K562 (cell line): ENCODE results near the gene ZNF474. TPM values are rescaled to one million over a fixed set of nuclear protein-coding genes. Genes with fewer than 3 reads are reported as not detected.

Source experiments
- ATF1 ChIP-seq, 2 experiments: fragments of 450-650 bp in 1 of 2; IDR thresholded peaks; 2 replicates each; pipeline ENCODE4 v1.6.1; 2016; ENCODE audit warnings: missing compliant biosample characterization in 1 of 2, missing genetic modification characterization in 1 of 2
- BRD4 ChIP-seq: fragments of 200-600 bp; sonication (generic); IDR thresholded peaks from 2 replicates; pipeline ENCODE4 v1.6.1; 2017; ENCODE audit warnings: inconsistent platforms
- CCNT2 ChIP-seq: IDR thresholded peaks from 2 replicates; pipeline ENCODE4 v1.6.1; 2011; ENCODE audit warnings: borderline replicate concordance, low read depth, mild to moderate bottlenecking, moderate library complexity, mixed read lengths, low read length; ENCODE audit not compliant: insufficient read length; ENCODE audit errors: extremely low read depth
- CSDE1 ChIP-seq, 2 experiments: fragments of 450-650 bp; IDR thresholded peaks; 2 replicates each; pipeline ENCODE4 v1.6.1; 2016; ENCODE audit warnings: mild to moderate bottlenecking in 1 of 2
- HOXB6 ChIP-seq: fragments of 250-450 bp; sonication (Bioruptor Pico); IDR thresholded peaks from 2 replicates; pipeline ENCODE4 v1.5.1; 2022; ENCODE audit warnings: mild to moderate bottlenecking, borderline replicate concordance
- JUND ChIP-seq, 2 experiments: IDR thresholded peaks; 2 replicates in 1 of 2; 3 replicates in 1 of 2; pipeline ENCODE4 v1.6.1; 2011; ENCODE audit warnings: borderline replicate concordance in 2 of 2, low read depth in 2 of 2, low read length in 2 of 2, improper control_type of control experiment in 1 of 2, missing biosample characterization in 1 of 2, missing genetic modification characterization in 1 of 2, missing genetic modification reagents in 1 of 2
- NBN ChIP-seq: fragments of 450-650 bp; IDR thresholded peaks from 2 replicates; pipeline ENCODE4 v1.6.1; 2016; ENCODE audit warnings: low read depth, mild to moderate bottlenecking
- NCOA6 ChIP-seq: fragments of 450-650 bp; IDR thresholded peaks from 2 replicates; pipeline ENCODE4 v1.6.1; 2017; ENCODE audit warnings: mild to moderate bottlenecking
- NCOR1 ChIP-seq: fragments of 450-650 bp; IDR thresholded peaks from 2 replicates; pipeline ENCODE4 v1.6.1; 2016; ENCODE audit warnings: mild to moderate bottlenecking, moderate library complexity
- SP1 ChIP-seq: sonication (generic); formaldehyde crosslinking; IDR thresholded peaks from 2 replicates; pipeline ENCODE4 v1.8.1; 2022; ENCODE audit warnings: mild to moderate bottlenecking, missing genetic modification reagents
- ZNF174 ChIP-seq: fragments of 250-450 bp; sonication (Bioruptor Pico); IDR thresholded peaks from 2 replicates; pipeline ENCODE4 v1.4.0; 2020; ENCODE audit warnings: mild to moderate bottlenecking
- ZNF217 ChIP-seq: sonication (generic); formaldehyde crosslinking; IDR thresholded peaks from 2 replicates; pipeline ENCODE4 v1.8.0; 2022; ENCODE audit warnings: mild to moderate bottlenecking, missing genetic modification reagents
- ZNF431 ChIP-seq: sonication (generic); formaldehyde crosslinking; IDR thresholded peaks from 2 replicates; pipeline ENCODE4 v1.8.0; 2022; ENCODE audit warnings: mild to moderate bottlenecking, missing genetic modification reagents
- ZNF551 ChIP-seq: fragments of 250-450 bp; sonication (Bioruptor Pico); IDR thresholded peaks from 2 replicates; pipeline ENCODE4 v1.5.0; 2021; ENCODE audit warnings: mild to moderate bottlenecking, moderate library complexity
- ZNF699 ChIP-seq: fragments of 250-450 bp; sonication (Bioruptor Pico); IDR thresholded peaks from 2 replicates; pipeline ENCODE4 v1.8.0; 2021; ENCODE audit warnings: mild to moderate bottlenecking, moderate library complexity; ENCODE audit not compliant: insufficient replicate concordance
- ZNF780A ChIP-seq: fragments of 250-450 bp; sonication (Bioruptor Pico); IDR thresholded peaks from 2 replicates; pipeline ENCODE4 v1.5.0; 2021; ENCODE audit warnings: mild to moderate bottlenecking
- polyA plus RNA-seq, 8 experiments: library from polyadenylated mRNA; depleted of rRNA in 4 of 8; stranded (reverse) in 5 of 8; unstranded in 3 of 8; fragments of >200 nt; fragmentation: Nextera tagmentation in 2 of 8; fragmentation: Illumina TruSeq in 1 of 8; extraction: Ambion mirVana in 2 of 8; extraction: Trizol in 1 of 8; gene quantifications; 2 replicates each; pipeline versions ENCODE4 v1.2.1 to v1.2.3, GENCODE V29; 2011 to 2014; ENCODE audit warnings: inconsistent platforms in 1 of 8, missing spikeins in 1 of 8
- total RNA-seq, 7 experiments: library from RNA; depleted of rRNA in 6 of 7; stranded (reverse); fragments of >200 nt in 6 of 7; fragmentation: Illumina TruSeq in 2 of 7; extraction: Trizol in 2 of 7; gene quantifications; 2 replicates each; pipeline versions ENCODE4 v1.2.1 to v1.2.3, GENCODE V29; 2011 to 2021; ENCODE audit warnings: low replicate concordance in 1 of 7
- TF ChIP-seq, protein P1 (sequence below): sonication (generic); formaldehyde crosslinking; IDR thresholded peaks from 2 replicates; pipeline ENCODE4 v1.8.0; 2022; ENCODE audit warnings: missing genetic modification reagents, mild to moderate bottlenecking, moderate library complexity, borderline replicate concordance
- TF ChIP-seq, protein P2 (sequence below), 2 experiments: fragments of 450-650 bp; IDR thresholded peaks; 2 replicates each; pipeline ENCODE4 v1.6.1; 2018; ENCODE audit warnings: mild to moderate bottlenecking in 2 of 2, low read depth in 1 of 2; ENCODE audit not compliant: partially characterized antibody in 2 of 2
- TF ChIP-seq, protein P3 (sequence below): fragments of 250-450 bp; sonication (Bioruptor Pico); IDR thresholded peaks from 2 replicates; pipeline ENCODE4 v1.8.0; 2022; ENCODE audit warnings: moderate library complexity, mild to moderate bottlenecking, inconsistent platforms

The ZNF474 gene
- total and polyA plus RNA-seq, 9 of the 15 experiments (the other 6 are each of a cell fraction or from before 2014, with no cell fraction given), result 0.16 to 0.62 (median 0.39) TPM

DNA sequence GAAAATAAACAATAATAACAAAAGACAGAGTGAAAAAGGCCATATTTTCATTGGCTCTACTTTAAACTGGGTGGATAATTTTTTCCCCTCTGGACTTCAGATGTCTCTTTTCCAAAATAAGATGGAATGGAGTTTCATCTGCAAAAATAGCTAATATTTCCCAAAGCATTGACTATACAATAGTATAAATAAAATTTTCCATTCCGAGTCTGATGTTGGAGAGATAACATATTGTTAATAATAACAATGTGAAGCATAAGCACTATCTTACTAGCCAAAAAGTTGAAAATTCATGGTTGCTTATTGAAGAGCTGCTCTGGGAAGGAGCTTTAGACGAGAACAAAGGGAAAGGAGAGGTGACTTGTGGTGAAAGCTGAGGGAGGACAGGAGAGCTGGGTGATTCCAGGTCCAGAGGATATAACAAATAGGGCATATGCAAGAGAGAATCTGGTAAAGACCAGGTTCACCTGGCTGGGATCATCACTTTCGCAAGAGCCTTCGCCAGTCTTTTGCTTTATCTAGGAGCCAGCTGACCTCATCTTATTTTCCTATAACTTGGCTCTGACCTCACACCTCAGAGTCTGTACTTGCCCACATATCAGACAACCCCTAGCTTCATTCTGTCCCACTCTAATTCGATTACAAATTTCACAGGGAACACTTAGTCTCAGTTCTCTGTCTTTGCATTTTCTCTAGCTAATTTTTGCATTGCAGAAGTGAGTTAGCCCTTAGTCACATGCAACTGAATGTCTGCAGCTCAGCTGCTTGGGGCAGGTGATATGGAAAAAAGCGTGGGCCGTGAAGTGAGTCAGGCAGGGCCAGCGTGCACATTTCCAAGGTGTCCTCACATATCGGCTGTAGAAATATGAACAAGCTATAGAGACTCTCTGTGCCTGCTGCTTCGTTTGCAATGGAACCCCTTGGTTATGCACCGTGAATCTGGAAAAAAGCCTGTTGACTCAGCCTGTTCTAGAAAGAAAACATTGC, 7.6 kb upstream of the ZNF474 start (continued):
- TF ChIP-seq, protein P1, sequence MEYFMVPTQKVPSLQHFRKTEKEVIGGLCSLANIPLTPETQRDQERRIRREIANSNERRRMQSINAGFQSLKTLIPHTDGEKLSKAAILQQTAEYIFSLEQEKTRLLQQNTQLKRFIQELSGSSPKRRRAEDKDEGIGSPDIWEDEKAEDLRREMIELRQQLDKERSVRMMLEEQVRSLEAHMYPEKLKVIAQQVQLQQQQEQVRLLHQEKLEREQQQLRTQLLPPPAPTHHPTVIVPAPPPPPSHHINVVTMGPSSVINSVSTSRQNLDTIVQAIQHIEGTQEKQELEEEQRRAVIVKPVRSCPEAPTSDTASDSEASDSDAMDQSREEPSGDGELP, result peak; percentile 80
- TF ChIP-seq ZNF217 (CRISPR knock-in tag) (no peak), CCNT2 (peak; percentile 19), ZNF174 (no peak), ZNF699 (CRISPR knock-in tag) (no peak), HOXB6 (no peak), NCOA6 (no peak), CSDE1 (IDR thresholded peaks at IDR 0.05) (no peak), BRD4 (no peak), JUND (IDR thresholded peaks at IDR 0.05; ENCODE audit: borderline replicate concordance, low read depth, low read length) (peak; percentile 75; the same call in 1 of the 2 replicates), JUND (tag; IDR thresholded peaks at IDR 0.05; ENCODE audit: borderline replicate concordance, low read depth, low read length) (peak; percentile 35; the same call in 1 of the 3 replicates), ZNF780A (CRISPR knock-in tag) (no peak), ZNF431 (CRISPR knock-in tag) (no peak), NBN (no peak), ZNF551 (no peak), SP1 (no peak), ATF1 (CRISPR knock-in tag; IDR thresholded peaks at IDR 0.05) (no peak), ATF1 (tag; IDR thresholded peaks at IDR 0.05) (no peak), NCOR1 (peak; percentile 31; the same call in 1 of the 2 replicates)
- TF ChIP-seq, protein P2, sequence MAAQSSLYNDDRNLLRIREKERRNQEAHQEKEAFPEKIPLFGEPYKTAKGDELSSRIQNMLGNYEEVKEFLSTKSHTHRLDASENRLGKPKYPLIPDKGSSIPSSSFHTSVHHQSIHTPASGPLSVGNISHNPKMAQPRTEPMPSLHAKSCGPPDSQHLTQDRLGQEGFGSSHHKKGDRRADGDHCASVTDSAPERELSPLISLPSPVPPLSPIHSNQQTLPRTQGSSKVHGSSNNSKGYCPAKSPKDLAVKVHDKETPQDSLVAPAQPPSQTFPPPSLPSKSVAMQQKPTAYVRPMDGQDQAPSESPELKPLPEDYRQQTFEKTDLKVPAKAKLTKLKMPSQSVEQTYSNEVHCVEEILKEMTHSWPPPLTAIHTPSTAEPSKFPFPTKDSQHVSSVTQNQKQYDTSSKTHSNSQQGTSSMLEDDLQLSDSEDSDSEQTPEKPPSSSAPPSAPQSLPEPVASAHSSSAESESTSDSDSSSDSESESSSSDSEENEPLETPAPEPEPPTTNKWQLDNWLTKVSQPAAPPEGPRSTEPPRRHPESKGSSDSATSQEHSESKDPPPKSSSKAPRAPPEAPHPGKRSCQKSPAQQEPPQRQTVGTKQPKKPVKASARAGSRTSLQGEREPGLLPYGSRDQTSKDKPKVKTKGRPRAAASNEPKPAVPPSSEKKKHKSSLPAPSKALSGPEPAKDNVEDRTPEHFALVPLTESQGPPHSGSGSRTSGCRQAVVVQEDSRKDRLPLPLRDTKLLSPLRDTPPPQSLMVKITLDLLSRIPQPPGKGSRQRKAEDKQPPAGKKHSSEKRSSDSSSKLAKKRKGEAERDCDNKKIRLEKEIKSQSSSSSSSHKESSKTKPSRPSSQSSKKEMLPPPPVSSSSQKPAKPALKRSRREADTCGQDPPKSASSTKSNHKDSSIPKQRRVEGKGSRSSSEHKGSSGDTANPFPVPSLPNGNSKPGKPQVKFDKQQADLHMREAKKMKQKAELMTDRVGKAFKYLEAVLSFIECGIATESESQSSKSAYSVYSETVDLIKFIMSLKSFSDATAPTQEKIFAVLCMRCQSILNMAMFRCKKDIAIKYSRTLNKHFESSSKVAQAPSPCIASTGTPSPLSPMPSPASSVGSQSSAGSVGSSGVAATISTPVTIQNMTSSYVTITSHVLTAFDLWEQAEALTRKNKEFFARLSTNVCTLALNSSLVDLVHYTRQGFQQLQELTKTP (IDR thresholded peaks at IDR 0.05; ENCODE audit: low read depth in 1 of 2, partially characterized antibody in 2 of 2), result no peak
- TF ChIP-seq, protein P3, sequence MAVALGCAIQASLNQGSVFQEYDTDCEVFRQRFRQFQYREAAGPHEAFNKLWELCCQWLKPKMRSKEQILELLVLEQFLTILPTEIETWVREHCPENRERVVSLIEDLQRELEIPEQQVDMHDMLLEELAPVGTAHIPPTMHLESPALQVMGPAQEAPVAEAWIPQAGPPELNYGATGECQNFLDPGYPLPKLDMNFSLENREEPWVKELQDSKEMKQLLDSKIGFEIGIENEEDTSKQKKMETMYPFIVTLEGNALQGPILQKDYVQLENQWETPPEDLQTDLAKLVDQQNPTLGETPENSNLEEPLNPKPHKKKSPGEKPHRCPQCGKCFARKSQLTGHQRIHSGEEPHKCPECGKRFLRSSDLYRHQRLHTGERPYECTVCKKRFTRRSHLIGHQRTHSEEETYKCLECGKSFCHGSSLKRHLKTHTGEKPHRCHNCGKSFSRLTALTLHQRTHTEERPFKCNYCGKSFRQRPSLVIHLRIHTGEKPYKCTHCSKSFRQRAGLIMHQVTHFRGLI, result no peak
